CD14-positive monocyte (primary cell): Measurements from ENCODE around the gene MTARC2. TPM values are rescaled to one million over a fixed set of nuclear protein-coding genes. Genes with fewer than 3 reads are reported as not detected.
A peak's percentile ranks its signal among the peaks of the same experiment; 100 is the strongest.

Source experiments
- DNase-seq, 3 donors: peaks; one replicate each; pipeline ENCODE4 v3.0.0-alpha.2; 2011 to 2022
- H2AFZ ChIP-seq: 2 replicates; pipeline ENCODE4 v1.6.0; 2012; ENCODE audit warnings: mild to moderate bottlenecking, low read depth, low read length, inconsistent platforms; ENCODE audit not compliant: insufficient read depth, poor library complexity, severe bottlenecking
- H3K27ac ChIP-seq, 2 donors: 1 replicate in 1 of 2; 2 replicates in 1 of 2; pipeline ENCODE4 v1.5.1; 2012 to 2013; ENCODE audit warnings: low read length in 2 of 2, control low read depth in 1 of 2, inconsistent platforms in 1 of 2, low read depth in 1 of 2, mild to moderate bottlenecking in 1 of 2
- H3K27me3 ChIP-seq, 2 donors: one replicate each; pipeline versions ENCODE4 v1.6.0 to v1.6.1; 2011 to 2013; ENCODE audit warnings: low read length in 2 of 2; ENCODE audit not compliant: control insufficient read depth in 2 of 2, insufficient read depth in 2 of 2
- H3K36me3 ChIP-seq, 2 donors: replicated peaks in 1 of 2; 1 replicate in 1 of 2; 2 replicates in 1 of 2; pipeline versions ENCODE4 v1.5.1 to v1.6.1; 2012 to 2013; ENCODE audit warnings: low read length in 2 of 2, control low read depth in 1 of 2, inconsistent platforms in 1 of 2, mild to moderate bottlenecking in 1 of 2; ENCODE audit not compliant: insufficient read depth in 2 of 2, control insufficient read depth in 1 of 2
- H3K4me1 ChIP-seq, 2 donors: 1 replicate in 1 of 2; 2 replicates in 1 of 2; pipeline versions ENCODE4 v1.5.1 to v1.6.1; 2012 to 2013; ENCODE audit warnings: low read length in 2 of 2, control low read depth in 1 of 2, inconsistent platforms in 1 of 2, mild to moderate bottlenecking in 1 of 2, moderate library complexity in 1 of 2; ENCODE audit not compliant: insufficient read depth in 2 of 2, control insufficient read depth in 1 of 2
- H3K4me2 ChIP-seq: replicated peaks from 2 replicates; pipeline ENCODE3; 2012; ENCODE audit warnings: low read length, moderate library complexity, mild to moderate bottlenecking; ENCODE audit not compliant: poor library complexity, severe bottlenecking; ENCODE audit errors: extremely low read depth
- H3K4me3 ChIP-seq, 3 experiments: fragments of 200-600 bp in 1 of 3; sonication (generic) in 1 of 3; replicated peaks in 1 of 3; 1 replicate in 2 of 3; 2 replicates in 1 of 3; pipeline ENCODE4 v1.5.1; 2011 to 2013; ENCODE audit warnings: low read length in 3 of 3, mild to moderate bottlenecking in 3 of 3, control low read depth in 2 of 3, low read depth in 2 of 3, inconsistent platforms in 1 of 3, moderate library complexity in 1 of 3
- H3K79me2 ChIP-seq: 2 replicates; pipeline ENCODE4 v1.6.0; 2012; ENCODE audit warnings: mild to moderate bottlenecking, control low read depth, inconsistent platforms, low read length, moderate library complexity; ENCODE audit not compliant: insufficient read depth
- H3K9ac ChIP-seq: 2 replicates; pipeline ENCODE4 v1.6.0; 2017; ENCODE audit warnings: low read length, mild to moderate bottlenecking; ENCODE audit not compliant: insufficient read depth, poor library complexity, severe bottlenecking
- H3K9me3 ChIP-seq, 2 donors: replicated peaks in 1 of 2; 1 replicate in 1 of 2; 2 replicates in 1 of 2; pipeline versions ENCODE4 v1.5.1 to v1.6.1; 2012 to 2013; ENCODE audit warnings: low read length in 2 of 2, control low read depth in 1 of 2; ENCODE audit not compliant: control insufficient read depth in 1 of 2, insufficient read depth in 1 of 2
- H4K20me1 ChIP-seq: 2 replicates; pipeline ENCODE4 v1.6.0; 2012; ENCODE audit warnings: mild to moderate bottlenecking, low read length, control low read depth, moderate library complexity; ENCODE audit not compliant: insufficient read depth
- H3K27ac Mint-ChIP-seq, 7 donors: one replicate each; pipeline ENCODE4 v1.8.0; 2020; ENCODE audit warnings: mild to moderate bottlenecking in 7 of 7, mixed read lengths in 7 of 7, moderate library complexity in 6 of 7, inconsistent platforms in 2 of 7
- H3K27me3 Mint-ChIP-seq, 3 donors: one replicate each; pipeline ENCODE4 v1.8.0; 2021 to 2022; ENCODE audit warnings: low read depth in 3 of 3, mild to moderate bottlenecking in 3 of 3, mixed read lengths in 3 of 3, moderate library complexity in 3 of 3, inconsistent platforms in 1 of 3
- H3K36me3 Mint-ChIP-seq, 2 donors: one replicate each; pipeline ENCODE4 v1.8.0; 2020; ENCODE audit warnings: mixed read lengths in 2 of 2, inconsistent platforms in 1 of 2, mild to moderate bottlenecking in 1 of 2
- H3K4me1 Mint-ChIP-seq: one replicate; pipeline ENCODE4 v1.8.0; 2020; ENCODE audit warnings: mild to moderate bottlenecking, mixed read lengths
- H3K4me3 Mint-ChIP-seq, 2 donors: one replicate each; pipeline ENCODE4 v1.8.0; 2020; ENCODE audit warnings: mild to moderate bottlenecking in 2 of 2, mixed read lengths in 2 of 2, moderate library complexity in 1 of 2
- H3K9me3 Mint-ChIP-seq, 7 donors: one replicate each; pipeline ENCODE4 v1.8.0; 2020 to 2022; ENCODE audit warnings: mixed read lengths in 7 of 7, mild to moderate bottlenecking in 6 of 7, moderate library complexity in 6 of 7, inconsistent platforms in 2 of 7
- WGBS: methylation state at CpG from one replicate; pipeline ENCODE4 v1.1.5; 2013; ENCODE audit warnings: missing lambda C conversion rate; ENCODE audit not compliant: insufficient coverage; 5-methylcytosine and 5-hydroxymethylcytosine counted together
- intact Hi-C, 2 donors: fragments of 100-400 bp; cut with micrococcal nuclease; formaldehyde crosslinking; loops; one replicate each; pipeline versions ENCODE4 v1.15.0 to v1.15.1; 2023
- polyA plus RNA-seq, 3 donors: library from polyadenylated mRNA; depleted of rRNA in 1 of 3; unstranded in 2 of 3; stranded (reverse) in 1 of 3; fragments of 300-500 nt in 2 of 3; fragments of >200 nt in 1 of 3; fragmentation: Illumina TruSeq in 2 of 3; gene quantifications; 1 replicate in 2 of 3; 2 replicates in 1 of 3; pipeline ENCODE4 v1.2.3, GENCODE V29; 2012 to 2021
- TF ChIP-seq, protein P1 (sequence below): fragments of 200-600 bp; IDR thresholded peaks from one replicate; pipeline ENCODE4 v1.8.0; 2022; ENCODE audit warnings: antibody characterized with exemption, mild to moderate bottlenecking

The MTARC2 gene
- polyA plus RNA-seq, 3 donors, result 0.29 to 0.81 (median 0.56) TPM

DNA sequence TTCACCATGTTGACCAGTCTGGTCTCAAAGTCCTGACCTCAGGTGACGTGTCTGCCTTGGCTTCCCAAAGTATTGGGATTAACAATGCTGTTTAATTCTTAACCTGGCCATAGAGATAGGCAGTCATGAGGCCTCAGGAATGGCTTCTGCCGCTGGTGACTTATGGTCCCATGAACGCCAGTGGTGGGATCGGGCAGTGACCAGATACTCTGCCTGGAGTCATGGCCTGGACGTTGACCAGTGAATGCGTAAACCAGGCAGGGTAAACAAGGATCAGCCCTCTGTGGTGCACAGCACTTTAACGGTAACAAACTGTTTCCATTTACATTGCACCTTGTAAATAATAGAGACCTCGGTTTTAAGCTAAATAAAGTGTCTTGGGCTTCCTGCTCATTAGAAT is 61.6 kb downstream of the MTARC2 start:
- Mint-ChIP-seq H3K4me1 (peaks cover 10% of the 10 kb centered on the region), H3K27ac (peak overlapping the region in 2 of 7 donors; percentile 54 to 70), H3K36me3 (peaks cover 82 to 93% of the 10 kb centered on the region in 2 donors), H3K27me3 (peaks cover 0 to 2% (median 0%) of the 10 kb centered on the region in 3 donors), H3K4me3 (no peak overlapping the region), H3K9me3 (no peaks in the 10 kb centered on the region)
- Histone ChIP-seq H3K27ac (no peak overlapping the region), H2AFZ (no peak overlapping the region), H3K9me3 (no peaks in the 10 kb centered on the region), H3K27me3 (no peaks in the 10 kb centered on the region), H4K20me1 (peaks cover 23% of the 10 kb centered on the region), H3K9ac (no peak overlapping the region), H3K4me2 (no peak overlapping the region), H3K36me3 (peaks cover 67 to 93% of the 10 kb centered on the region in 2 donors), H3K4me1 (no peaks in the 10 kb centered on the region), H3K4me3 (no peak overlapping the region), H3K79me2 (no peaks in the 10 kb centered on the region)
- TF ChIP-seq, protein P1, sequence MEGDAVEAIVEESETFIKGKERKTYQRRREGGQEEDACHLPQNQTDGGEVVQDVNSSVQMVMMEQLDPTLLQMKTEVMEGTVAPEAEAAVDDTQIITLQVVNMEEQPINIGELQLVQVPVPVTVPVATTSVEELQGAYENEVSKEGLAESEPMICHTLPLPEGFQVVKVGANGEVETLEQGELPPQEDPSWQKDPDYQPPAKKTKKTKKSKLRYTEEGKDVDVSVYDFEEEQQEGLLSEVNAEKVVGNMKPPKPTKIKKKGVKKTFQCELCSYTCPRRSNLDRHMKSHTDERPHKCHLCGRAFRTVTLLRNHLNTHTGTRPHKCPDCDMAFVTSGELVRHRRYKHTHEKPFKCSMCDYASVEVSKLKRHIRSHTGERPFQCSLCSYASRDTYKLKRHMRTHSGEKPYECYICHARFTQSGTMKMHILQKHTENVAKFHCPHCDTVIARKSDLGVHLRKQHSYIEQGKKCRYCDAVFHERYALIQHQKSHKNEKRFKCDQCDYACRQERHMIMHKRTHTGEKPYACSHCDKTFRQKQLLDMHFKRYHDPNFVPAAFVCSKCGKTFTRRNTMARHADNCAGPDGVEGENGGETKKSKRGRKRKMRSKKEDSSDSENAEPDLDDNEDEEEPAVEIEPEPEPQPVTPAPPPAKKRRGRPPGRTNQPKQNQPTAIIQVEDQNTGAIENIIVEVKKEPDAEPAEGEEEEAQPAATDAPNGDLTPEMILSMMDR, result no peak
- no peak for DNase-seq
- intact Hi-C loops, result loop anchor here (2.0 to 10.0 kb wide), 4 partner anchors 391 to 625 kb away; no protein-coding TSS in a partner anchor
- WGBS, result 95% methylated on average over 6 of the region's 8 CpGs

DNA sequence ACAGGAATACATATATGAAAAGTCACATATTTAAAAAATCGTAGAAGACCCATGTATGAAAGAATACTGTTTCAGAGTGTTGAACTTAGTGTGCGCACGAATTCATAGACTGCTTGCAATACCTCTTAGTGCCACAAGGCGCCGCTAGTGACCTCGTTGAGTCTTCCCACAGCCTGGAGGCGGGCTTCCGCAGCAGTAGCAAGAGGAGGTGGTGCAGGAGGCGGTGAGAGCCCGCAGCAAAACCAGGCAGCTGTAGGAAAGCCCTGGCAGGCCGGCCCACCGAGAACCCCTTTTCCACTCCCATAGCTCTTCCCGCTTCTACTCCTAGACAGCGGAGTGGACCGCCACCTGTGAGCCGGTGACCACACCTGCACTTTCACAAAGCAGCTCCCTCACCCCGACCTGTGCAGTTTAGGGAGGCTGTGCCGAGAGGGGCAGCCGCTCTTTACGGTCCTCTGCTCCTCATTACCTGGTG is 62.1 kb downstream of the MTARC2 start:
- H3K9me3 Mint-ChIP-seq, result no peaks in the 10 kb centered on the region
- H3K27ac ChIP-seq, result no peak overlapping the region
- H3K9ac ChIP-seq, result no peak overlapping the region
- peak; percentile 58 to 72 (median 67) for DNase-seq
- TF ChIP-seq, protein P1, result peak; percentile 99
- peaks cover 82 to 93% of the 10 kb centered on the region in 2 donors for H3K36me3 Mint-ChIP-seq
- no peaks in the 10 kb centered on the region for H3K4me1 ChIP-seq
- H4K20me1 ChIP-seq, result peaks cover 23% of the 10 kb centered on the region
- peaks cover 5% of the 10 kb centered on the region for H3K4me1 Mint-ChIP-seq
- peak overlapping the region; percentile 25 for H2AFZ ChIP-seq
- no peaks in the 10 kb centered on the region for H3K9me3 ChIP-seq
- H3K27ac Mint-ChIP-seq, result peak overlapping the region in 1 of 7 donors; percentile 27
- intact Hi-C loops, result loop anchor here (2.0 to 10.0 kb wide), 3 partner anchors 391 to 625 kb away; no protein-coding TSS in a partner anchor
- peaks cover 0 to 2% (median 0%) of the 10 kb centered on the region in 3 donors for H3K27me3 Mint-ChIP-seq
- WGBS, result 33% methylated on average over 12 of the region's 20 CpGs
- no peak overlapping the region for H3K4me3 ChIP-seq
- H3K79me2 ChIP-seq, result no peaks in the 10 kb centered on the region
- H3K27me3 ChIP-seq, result no peaks in the 10 kb centered on the region
- H3K36me3 ChIP-seq, result peaks cover 67 to 93% of the 10 kb centered on the region in 2 donors
- H3K4me2 ChIP-seq, result peak overlapping the region; percentile 20
- H3K4me3 Mint-ChIP-seq, result peak overlapping the region; percentile 21 to 41
